GM12891 (cell line): ENCODE measurements around the gene ZNF672.

ENCODE experiments used
- PAX5 ChIP-seq: IDR thresholded peaks from 2 replicates; pipeline ENCODE4 v1.6.1; 2011; ENCODE audit warnings: low read length, moderate library complexity, mild to moderate bottlenecking; ENCODE audit not compliant: insufficient read depth, severe bottlenecking
- POLR2A ChIP-seq: IDR thresholded peaks from 2 replicates; pipeline ENCODE4 v1.6.1; 2011; ENCODE audit warnings: low read depth, low read length, control low read depth
- POLR2AphosphoS5 ChIP-seq: IDR thresholded peaks from 2 replicates; pipeline ENCODE4 v1.6.1; 2011; ENCODE audit warnings: low read depth, low read length, control low read depth
- SPI1 ChIP-seq: IDR thresholded peaks from 2 replicates; pipeline ENCODE4 v1.6.1; 2011; ENCODE audit warnings: low read depth, low read length, control low read depth
- TAF1 ChIP-seq: IDR thresholded peaks from 2 replicates; pipeline ENCODE4 v1.6.1; 2011; ENCODE audit warnings: low read depth, low read length, control low read depth

DNA sequence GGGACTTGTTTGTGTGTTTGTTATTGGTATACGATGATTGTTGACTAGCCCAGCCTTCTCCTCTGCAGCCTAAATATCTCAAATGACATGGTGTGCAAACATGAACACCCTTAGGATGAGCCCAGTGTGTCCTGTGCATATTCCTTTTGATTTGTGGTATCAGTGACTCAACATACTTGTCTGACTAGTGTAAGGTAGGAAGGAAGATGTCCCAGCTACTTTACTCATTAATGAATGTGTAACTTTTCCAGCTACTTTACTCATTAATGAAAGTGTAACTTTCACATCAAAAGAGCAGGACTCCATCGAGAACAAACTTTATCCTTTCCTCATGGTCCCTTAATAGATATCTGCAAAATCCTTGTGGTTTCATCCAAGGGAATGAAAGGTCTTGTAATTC lies 23.6 kb downstream of the ZNF672 start:
- TF ChIP-seq POLR2AphosphoS5 (no peak), TAF1 (no peak), POLR2A (no peak), SPI1 (no peak), PAX5 (no peak)
